GM21447 (cell line): ENCODE results near the gene ASCC1.

ENCODE experiments used
- ATAC-seq: cut with Tn5 transposase; IDR thresholded peaks from one replicate; pipeline ENCODE4 v1.9.1; 2021; ENCODE audit not compliant: unreplicated experiment

Gene ASCC1

DNA sequence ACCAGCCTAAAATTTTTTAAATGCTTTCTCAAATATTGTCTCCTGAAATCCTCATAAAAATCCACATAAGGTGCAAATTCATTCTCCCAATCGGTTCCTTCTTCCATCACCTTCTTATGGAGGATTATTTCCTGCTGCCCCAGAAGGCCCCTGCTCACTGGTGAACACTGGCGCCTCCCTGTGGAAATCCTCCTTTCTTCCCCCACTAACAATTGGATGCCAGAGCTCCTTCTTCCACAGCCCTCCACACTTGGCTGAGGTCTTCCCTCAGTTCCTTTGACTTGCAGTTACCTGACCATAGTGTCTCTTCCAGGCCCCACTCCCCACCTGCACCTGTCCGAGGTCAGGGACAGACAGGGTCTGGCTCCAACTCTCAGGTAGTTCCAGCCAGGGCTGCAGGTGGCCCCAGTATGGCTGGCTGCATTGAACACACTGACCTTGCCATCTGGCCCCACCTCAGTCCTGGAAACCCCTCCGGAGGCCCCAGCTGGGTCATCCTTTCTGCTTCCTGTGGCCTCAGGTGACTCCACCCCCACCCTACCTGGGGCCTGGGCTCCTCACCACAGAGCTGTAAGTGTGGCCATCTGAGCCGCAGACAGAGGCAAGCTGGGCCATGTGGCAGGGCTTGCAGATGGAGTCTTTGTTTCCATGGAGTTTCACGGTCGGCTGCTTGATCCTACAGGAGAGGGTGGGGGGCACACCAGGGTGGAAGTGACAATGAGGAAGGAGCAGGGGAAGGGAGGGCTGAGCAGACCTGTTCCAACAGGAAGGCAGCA is 146.1 kb downstream of the ASCC1 start:
- ATAC-seq, result no peak

DNA sequence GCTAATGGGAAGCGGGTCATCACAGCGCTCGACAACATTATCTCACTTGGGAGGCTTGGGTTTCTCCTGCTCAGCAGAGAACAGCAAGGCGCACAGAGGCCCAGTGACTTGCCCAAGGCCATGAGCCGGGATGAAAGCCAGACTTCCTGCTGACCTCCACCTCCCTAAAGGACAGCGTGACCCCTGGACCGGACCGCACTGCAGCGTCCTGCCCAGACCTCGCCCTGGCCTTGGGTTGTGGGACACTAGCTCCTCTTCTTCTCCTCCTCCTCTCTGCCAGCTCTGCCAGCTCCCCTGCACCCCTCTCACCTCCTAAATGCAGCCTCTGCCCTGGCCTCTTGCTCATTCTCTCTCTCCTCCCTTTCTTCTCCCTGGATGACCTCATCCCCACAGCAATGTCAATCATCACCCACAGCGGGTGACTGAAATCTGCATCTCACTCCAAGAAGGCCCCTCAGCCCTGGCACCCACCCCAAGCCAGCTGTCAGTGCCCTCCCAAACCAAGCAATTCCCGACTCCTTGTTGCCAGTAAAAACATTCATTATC is 147.1 kb downstream of the ASCC1 start:
- no peak for ATAC-seq

DNA sequence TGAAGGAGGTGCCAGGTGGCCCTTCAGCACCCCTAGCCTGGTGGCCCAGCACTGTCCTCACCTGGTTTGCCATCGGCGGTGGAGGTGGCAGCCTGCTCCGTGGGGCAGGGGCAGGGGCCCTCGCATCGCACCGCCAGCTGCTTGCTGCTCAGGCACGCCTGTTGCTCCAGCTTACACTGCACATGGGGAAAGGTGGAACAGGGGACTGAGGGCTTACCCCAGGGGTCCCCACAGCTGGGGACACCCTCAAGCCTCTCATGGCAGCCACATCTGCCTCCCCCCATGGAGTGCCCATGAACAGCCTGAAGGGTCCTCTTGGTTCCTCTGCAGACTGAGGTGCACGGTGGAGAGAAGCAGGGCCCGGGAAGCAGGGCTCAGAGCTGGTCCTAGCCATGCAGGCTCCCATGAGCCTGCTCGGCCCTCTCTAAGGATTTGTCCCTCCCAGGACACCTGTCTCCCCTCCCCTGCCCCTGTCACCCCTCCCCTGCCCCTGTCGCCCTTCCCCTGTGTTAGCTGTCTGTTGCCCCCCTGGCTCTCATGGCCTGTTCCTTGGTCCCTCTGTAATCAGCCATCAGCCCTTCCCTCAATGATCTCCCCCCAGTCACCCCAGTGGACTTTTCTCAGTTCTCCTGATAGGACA is 147.8 kb downstream of the ASCC1 start:
- ATAC-seq, result no peak

DNA sequence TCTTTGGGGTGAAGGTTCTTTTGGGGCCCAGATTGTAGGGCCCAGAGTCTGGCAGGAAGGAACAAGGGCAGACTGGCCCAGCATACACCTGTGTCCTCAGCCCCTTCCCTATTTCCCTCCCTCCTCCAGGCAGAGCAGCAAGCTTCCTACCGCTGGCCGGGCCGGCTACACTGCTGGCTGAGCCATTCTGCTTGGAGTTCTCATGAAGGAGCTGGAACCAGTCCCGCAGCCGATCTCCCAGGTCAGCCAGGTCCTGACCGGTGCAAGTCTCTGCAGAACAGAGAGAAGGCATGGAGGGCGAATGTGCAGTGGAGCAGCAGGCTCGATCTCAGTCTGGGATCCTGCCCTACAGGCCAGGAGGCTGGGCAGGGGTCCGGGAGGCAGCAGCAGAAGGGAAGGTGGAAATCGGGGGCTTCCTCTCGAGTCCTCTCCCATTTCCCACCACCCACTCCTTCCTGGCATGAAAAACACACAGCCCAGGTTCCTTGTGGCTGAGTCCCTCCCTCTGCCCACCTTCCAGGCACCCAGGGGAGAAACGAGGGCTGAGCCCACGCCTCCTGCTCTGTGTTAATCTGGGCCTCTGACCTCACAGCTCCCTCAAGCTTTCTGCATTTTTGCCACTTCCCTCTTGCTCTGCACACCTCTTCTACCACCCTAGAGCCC is 148.5 kb downstream of the ASCC1 start:
- no peak for ATAC-seq

- ATAC-seq, result no peak
Observed at GRCh38 chr10:72066318-72067284, 149.5 kb downstream of the ASCC1 start.

GRCh38 chr10:72065439-72066025 is 150.5 kb downstream of the ASCC1 start:
- no peak for ATAC-seq

DNA sequence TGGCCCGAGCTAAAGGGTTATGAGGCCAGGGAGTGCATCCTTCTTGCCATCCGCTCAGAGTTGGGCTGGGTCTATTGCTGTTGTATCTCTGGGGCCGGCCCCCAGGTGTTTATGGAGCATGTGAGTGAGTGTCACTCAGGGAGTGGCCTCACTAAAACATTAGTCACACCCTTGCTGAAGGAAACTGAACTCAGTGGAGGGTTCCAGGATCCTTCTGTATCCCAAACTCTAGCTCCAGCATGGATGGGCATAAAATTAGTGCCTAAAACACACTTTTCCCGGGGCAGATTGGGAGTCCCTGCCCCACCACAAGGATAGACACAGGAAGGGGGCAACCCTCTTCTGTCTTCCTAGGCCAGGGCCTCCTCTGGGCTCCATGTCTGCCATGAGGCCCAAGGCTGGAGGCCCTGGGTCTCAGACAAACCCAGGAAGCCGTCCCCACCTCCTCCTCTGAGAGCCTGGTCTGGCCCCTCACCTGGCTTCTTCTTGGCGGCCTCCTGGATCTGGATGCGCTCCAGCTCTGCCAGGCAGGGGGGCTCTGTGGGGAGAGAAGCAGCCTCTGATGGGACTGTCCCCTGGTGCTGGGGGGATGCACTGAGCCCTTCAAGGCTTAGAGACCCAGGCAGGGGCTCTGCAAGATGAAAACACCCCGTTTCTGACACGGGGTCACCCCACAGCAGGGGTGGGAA is 152.2 kb downstream of the ASCC1 start:
- no peak for ATAC-seq

DNA sequence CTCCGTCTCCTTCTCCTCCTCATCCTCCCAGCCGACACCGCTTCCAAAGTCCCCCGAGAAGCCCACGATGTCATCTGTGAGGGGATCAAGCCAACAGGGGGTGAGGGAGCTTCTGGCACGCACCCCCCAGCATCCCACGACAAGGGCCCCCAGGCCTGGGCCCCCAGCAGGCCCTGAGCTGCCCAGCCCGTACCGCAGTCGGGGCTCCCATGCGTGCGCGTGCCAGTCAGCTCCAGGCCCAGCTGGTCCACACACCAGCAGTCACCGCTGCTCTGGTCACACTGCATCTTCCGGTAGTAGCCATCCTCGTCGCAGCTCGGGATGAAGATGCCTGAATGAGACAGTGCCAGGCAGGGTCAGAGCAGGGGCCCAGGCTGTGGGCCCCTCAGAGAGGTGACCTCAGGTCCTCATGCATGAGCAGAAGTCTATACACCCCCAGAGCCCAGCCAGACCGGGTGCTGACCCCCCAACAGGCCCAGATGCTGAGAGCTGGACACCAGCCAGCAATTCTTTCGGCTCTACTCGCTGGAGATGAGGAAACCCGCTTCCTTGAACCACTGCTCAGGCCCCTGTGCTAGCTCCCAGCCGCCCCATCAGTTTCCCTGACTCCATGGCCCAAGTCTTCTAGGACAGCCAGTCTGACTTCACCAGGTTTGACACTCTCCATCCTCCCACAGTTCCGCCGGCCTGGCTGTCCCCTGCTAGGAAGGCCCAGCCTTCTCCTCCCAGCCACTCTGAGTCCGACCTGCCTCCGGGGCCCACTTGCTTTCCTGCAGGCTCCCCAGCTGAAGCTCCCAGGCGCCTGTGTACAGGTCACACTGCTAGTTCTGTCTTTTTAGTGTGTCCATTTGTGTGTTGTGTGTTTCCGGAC is 153.0 kb downstream of the ASCC1 start:
- ATAC-seq, result no peak

- ATAC-seq, result no peak
Observed at GRCh38 chr10:72062382-72062781, 153.7 kb downstream of the ASCC1 start.

DNA sequence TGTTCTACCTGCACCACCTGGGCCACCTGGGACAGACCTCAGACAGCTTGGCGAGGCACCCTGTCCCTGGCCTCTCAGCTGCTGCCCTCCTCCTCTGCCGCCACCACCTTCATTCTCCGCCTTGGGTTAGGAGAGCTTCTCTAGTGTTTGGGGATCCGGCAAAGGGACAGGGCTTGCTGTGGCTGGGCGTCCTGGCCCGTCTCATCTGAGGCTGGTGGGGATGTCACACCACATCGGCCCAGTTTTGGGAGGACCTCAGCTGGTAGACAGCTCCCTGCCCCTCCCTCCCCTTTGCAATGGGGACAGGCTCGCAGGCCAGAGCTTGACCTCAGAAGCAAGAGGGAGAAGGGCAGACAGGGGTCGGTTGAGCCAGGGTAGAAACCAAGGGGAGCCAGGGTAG is 154.1 kb downstream of the ASCC1 start:
- no peak for ATAC-seq

DNA sequence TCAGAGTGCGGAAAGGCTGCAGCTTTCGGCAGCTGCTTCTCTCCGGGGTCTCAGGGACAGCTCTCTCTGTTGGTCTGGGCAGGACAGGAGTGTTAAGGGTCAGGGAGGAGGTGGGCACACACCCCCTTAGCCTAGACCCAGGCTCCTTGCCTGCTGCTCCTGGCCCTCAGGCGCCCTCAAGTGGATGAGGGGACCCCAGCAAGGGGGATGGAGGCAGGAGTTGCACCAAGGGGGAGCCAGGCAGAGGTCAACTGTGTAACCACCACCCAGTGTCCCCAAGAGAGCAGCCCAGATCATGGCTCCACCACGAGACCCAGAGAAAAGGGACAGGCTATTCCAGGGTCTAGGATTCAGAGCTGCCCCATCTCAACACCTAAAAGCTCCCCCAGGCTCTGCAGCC is 154.6 kb downstream of the ASCC1 start:
- ATAC-seq, result no peak

DNA sequence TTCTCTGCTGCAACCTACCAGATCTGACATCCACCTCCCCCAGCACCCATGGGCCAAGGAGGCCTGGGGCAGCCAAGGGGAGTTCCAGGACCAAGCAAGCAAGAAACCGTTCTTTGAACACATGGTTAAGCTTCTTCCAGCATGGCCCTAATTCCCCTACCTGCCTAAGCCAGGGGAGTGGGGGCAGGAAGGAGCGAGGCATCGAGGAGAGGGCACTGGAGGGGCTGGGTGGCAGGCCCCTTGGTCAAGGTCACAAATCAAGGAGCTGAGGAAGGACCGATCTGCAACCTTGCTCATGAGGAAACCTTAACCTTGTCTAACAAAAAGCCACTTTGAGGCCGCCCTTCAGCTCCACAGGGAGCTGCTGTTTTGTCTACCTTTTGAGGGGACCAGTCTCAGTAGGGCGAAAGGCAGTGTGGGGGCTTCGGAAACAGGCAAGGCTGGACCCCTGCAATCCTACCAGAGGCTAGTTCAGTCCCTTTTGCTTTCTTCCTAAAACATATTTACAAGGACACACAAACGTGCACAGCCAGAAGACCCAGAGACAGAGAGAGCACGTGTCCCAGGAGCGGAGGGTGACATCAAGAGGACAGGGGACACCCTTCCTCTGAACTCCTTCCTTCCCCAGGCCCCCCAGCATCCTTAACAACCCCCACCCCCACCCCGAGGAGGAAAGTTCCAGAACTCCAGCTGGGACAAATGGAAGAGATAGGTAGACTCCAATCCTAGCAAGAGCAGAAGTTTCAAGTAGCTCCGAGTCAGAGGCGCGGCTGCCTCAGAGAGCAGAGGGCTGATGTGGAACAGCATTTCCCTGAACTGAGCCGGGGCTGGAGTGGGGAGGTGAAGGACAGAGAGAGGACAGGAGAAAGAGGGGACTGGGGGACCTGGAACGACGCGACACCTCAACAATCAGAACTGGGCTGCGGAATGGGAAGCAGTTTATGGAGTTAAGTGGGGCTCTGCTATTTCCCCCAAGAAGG is 155.9 kb downstream of the ASCC1 start:
- ATAC-seq, result no peak

GRCh38 chr10:72058989-72059842 is 156.9 kb downstream of the ASCC1 start:
- ATAC-seq, result no peak

GRCh38 chr10:72058347-72058898 is 157.7 kb downstream of the ASCC1 start:
- ATAC-seq, result no peak

DNA sequence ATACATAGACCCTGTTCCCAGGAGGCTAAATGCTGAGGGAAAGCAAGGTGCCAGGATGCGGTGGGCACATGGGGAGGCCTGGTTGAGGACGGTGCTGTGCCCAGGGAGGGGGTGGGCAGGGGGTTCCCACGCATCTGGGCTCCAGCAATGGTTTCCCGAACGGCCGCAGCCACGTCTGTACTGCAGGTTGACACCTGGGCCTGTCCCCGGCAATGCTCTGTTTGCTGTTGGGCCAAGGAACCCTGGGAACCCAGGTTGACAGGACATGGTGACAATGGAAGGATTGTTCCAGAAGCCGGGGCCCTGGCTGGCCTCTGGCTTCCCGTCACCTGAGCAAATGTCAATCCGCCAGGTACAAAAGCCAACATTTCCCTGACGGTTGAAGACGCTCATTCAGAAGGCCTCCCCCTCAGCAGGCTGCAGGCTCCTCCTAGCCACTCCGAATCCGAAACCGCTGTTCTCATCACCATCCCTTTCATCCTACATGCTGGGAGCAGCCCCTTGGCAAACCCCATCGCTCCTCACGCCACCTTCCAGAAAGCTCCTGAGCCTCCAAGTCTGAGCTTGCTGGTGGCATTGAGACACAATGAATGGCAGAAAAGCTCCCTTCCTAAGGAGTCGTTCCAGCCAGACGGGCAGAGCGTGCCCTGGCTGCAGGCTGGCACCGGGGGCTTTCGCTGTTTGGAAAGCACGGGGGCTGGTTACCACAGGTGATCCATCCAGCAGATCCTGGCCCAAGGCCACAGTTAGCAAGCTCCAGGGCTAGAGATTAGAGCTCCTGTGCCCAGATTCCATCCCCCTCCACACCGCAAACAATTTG is 158.9 kb downstream of the ASCC1 start:
- no peak for ATAC-seq

GRCh38 chr10:72056113-72056512 is 160.0 kb downstream of the ASCC1 start:
- no peak for ATAC-seq
